ENCODE measurements around the gene CTR9.

DNA sequence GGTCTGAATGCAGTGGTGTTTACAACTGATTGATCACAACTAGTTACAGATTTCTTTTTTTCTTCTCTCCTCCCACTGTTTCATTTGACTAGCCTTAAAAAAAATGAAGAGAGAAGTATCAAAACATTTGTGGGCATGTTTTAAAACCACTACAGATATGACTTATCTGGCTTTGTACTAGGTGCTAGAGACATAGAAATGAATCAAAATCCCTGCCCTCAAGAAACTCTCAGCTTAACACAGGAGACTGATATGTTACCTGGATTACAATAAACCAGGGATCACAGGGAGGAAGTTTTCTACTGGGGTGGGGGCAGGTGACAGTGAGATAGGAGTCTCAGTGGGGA is 25.2 kb upstream of the CTR9 start:
- TF ChIP-seq, protein P1, sequence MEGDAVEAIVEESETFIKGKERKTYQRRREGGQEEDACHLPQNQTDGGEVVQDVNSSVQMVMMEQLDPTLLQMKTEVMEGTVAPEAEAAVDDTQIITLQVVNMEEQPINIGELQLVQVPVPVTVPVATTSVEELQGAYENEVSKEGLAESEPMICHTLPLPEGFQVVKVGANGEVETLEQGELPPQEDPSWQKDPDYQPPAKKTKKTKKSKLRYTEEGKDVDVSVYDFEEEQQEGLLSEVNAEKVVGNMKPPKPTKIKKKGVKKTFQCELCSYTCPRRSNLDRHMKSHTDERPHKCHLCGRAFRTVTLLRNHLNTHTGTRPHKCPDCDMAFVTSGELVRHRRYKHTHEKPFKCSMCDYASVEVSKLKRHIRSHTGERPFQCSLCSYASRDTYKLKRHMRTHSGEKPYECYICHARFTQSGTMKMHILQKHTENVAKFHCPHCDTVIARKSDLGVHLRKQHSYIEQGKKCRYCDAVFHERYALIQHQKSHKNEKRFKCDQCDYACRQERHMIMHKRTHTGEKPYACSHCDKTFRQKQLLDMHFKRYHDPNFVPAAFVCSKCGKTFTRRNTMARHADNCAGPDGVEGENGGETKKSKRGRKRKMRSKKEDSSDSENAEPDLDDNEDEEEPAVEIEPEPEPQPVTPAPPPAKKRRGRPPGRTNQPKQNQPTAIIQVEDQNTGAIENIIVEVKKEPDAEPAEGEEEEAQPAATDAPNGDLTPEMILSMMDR (IDR thresholded peaks at IDR 0.05; ENCODE audit: low read depth, low read length), result no peak
- TF ChIP-seq POLR2A (IDR thresholded peaks at IDR 0.05; ENCODE audit: extremely low read depth, insufficient read length) (no peak), MYC (IDR thresholded peaks at IDR 0.05; ENCODE audit: low read depth, low read length) (no peak)
- TF ChIP-seq, protein P2, sequence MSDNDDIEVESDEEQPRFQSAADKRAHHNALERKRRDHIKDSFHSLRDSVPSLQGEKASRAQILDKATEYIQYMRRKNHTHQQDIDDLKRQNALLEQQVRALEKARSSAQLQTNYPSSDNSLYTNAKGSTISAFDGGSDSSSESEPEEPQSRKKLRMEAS (IDR thresholded peaks at IDR 0.05; ENCODE audit: low read depth, low read length), result no peak

Data from NB4 (cell line).